Measurements from ENCODE around the gene CIZ1. TPM values are rescaled to one million over a fixed set of nuclear protein-coding genes. Genes with fewer than 3 reads are reported as not detected.

CIZ1 gene
- total RNA-seq, 1 experiment from 2014 or later: 104 TPM

DNA sequence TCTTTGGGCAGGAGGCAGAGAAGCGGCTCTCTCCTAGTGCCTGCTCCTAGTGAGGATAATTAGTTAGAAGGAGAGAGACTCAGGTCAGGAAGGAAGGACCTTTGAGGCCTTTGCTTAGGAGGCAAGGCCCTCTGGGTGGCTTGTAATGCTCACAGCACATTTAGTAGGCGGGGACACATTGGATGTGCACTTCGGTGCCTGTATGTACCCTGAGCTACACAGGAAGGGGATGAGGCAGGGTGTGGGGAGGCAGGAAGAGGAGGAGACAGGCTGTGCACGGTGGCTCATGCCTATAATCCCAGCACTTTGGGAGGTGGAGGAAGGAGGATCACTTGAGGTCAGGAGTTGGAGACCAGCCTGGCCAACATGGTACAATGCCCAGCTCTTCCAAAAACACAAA, 49.3 kb downstream of the CIZ1 start:
- no peak overlapping the region for H4K8ac ChIP-seq (replicated peaks; ENCODE audit: insufficient read length, low read depth, low read length)
- H3K56ac ChIP-seq (ENCODE audit: insufficient read length, low read depth, low read length): no peak overlapping the region
- H3K4me1 Mint-ChIP-seq: peaks cover 12 to 14% of the 10 kb centered on the region in 2 experiments
- no peak overlapping the region for H3K14ac ChIP-seq (ENCODE audit: insufficient read depth, low read length)
- H3K4me3 Mint-ChIP-seq: no peak overlapping the region
- no peak overlapping the region for H4K91ac ChIP-seq (ENCODE audit: insufficient read length, low read depth, low read length)
- H3K27ac ChIP-seq (ENCODE audit: insufficient read length, low read depth, low read length): no peak overlapping the region
- no peaks in the 10 kb centered on the region for H3K4me1 ChIP-seq (ENCODE audit: insufficient read depth, low read length)
- H3K4me2 ChIP-seq (ENCODE audit: insufficient read depth, insufficient read length, low read length): no peak overlapping the region
- no peak overlapping the region for H2BK15ac ChIP-seq (ENCODE audit: low read depth, low read length)
- no peak for DNase-seq
- H3K9me3 Mint-ChIP-seq: no peaks in the 10 kb centered on the region
- H3K23me2 ChIP-seq (ENCODE audit: insufficient read length, low read depth, low read length, poor library complexity, severe bottlenecking): no peaks in the 10 kb centered on the region
- no peak overlapping the region for H2BK5ac ChIP-seq (ENCODE audit: insufficient read length, low read length)
- no peak overlapping the region for H3K27ac Mint-ChIP-seq
- H3K79me1 ChIP-seq (ENCODE audit: insufficient read depth, low read depth, low read length, poor library complexity, severe bottlenecking): no peaks in the 10 kb centered on the region
- H2BK120ac ChIP-seq (ENCODE audit: low read depth, low read length, poor library complexity, severe bottlenecking): no peak overlapping the region
- TF ChIP-seq, protein P1, sequence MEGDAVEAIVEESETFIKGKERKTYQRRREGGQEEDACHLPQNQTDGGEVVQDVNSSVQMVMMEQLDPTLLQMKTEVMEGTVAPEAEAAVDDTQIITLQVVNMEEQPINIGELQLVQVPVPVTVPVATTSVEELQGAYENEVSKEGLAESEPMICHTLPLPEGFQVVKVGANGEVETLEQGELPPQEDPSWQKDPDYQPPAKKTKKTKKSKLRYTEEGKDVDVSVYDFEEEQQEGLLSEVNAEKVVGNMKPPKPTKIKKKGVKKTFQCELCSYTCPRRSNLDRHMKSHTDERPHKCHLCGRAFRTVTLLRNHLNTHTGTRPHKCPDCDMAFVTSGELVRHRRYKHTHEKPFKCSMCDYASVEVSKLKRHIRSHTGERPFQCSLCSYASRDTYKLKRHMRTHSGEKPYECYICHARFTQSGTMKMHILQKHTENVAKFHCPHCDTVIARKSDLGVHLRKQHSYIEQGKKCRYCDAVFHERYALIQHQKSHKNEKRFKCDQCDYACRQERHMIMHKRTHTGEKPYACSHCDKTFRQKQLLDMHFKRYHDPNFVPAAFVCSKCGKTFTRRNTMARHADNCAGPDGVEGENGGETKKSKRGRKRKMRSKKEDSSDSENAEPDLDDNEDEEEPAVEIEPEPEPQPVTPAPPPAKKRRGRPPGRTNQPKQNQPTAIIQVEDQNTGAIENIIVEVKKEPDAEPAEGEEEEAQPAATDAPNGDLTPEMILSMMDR (conservative IDR thresholded peaks at IDR 0.05): no peak
- H2AK5ac ChIP-seq (ENCODE audit: insufficient read length, low read length): no peak overlapping the region
- H3K23ac ChIP-seq (ENCODE audit: insufficient read length, low read depth, low read length): no peak overlapping the region
- H3K79me2 ChIP-seq (ENCODE audit: insufficient read depth, low read length): no peaks in the 10 kb centered on the region
- no peak overlapping the region for H3T11ph ChIP-seq (ENCODE audit: low read length)
- H3K27me3 ChIP-seq (ENCODE audit: insufficient read depth, low read length): no peaks in the 10 kb centered on the region
- no peaks in the 10 kb centered on the region for H3K36me3 Mint-ChIP-seq (ENCODE audit: insufficient read depth in 1 of 3, low read depth in 3 of 3)
- no peak overlapping the region for H3K18ac ChIP-seq (ENCODE audit: insufficient read length, low read depth, low read length)
- peaks cover 7% of the 10 kb centered on the region; the same call in 1 of the 2 replicates for H3K27me3 Mint-ChIP-seq (ENCODE audit: low read depth)
- no peak overlapping the region for H3K4ac ChIP-seq (ENCODE audit: low read depth, low read length)
- no peak overlapping the region for H2AFZ ChIP-seq (ENCODE audit: low read length)
- no peak overlapping the region for H4K5ac ChIP-seq (ENCODE audit: insufficient read length, low read depth, low read length)
- no CpG with 5 or more reads among the region's 4 CpGs for WGBS (ENCODE audit: extremely low coverage, insufficient read length, low lambda C conversion rate)
- no peaks in the 10 kb centered on the region for H3K9me3 ChIP-seq (ENCODE audit: control insufficient read depth, low read depth, low read length)
- H3K9ac ChIP-seq (ENCODE audit: extremely low read depth, insufficient read length, low read length): no peak overlapping the region
- no peak overlapping the region for H2BK20ac ChIP-seq (ENCODE audit: low read depth, low read length, poor library complexity, severe bottlenecking)
- H2BK12ac ChIP-seq (ENCODE audit: insufficient read length, low read depth, low read length): no peak overlapping the region
- no peaks in the 10 kb centered on the region for H4K20me1 ChIP-seq (ENCODE audit: control insufficient read depth, insufficient read depth, insufficient read length)

Measured in H9 (cell line).